Spleen (tissue), 11 donors: ENCODE data around the gene IFNL2. TPM values are rescaled to one million over a fixed set of nuclear protein-coding genes. Genes with fewer than 3 reads are reported as not detected.

Experiments used
- DNase-seq: peaks from one replicate; pipeline ENCODE4 v3.0.0-alpha.2; 2020
- H3K27ac ChIP-seq, 8 donors: fragments of 200-600 bp; sonication (generic) in 7 of 8; 1 replicate in 4 of 8; 2 replicates in 4 of 8; pipeline versions ENCODE4 v1.5.0 to v1.8.0; 2016 to 2021; ENCODE audit warnings: inconsistent platforms in 4 of 8, mild to moderate bottlenecking in 4 of 8, moderate library complexity in 1 of 8
- H3K27me3 ChIP-seq, 7 donors: fragments of 200-600 bp; sonication (generic) in 6 of 7; replicated peaks in 1 of 7; 1 replicate in 4 of 7; 2 replicates in 3 of 7; pipeline versions ENCODE4 v1.5.0 to v1.8.0; 2016 to 2021; ENCODE audit warnings: inconsistent platforms in 3 of 7, mild to moderate bottlenecking in 1 of 7
- H3K36me3 ChIP-seq, 6 donors: fragments of 200-600 bp; sonication (generic) in 5 of 6; 1 replicate in 4 of 6; 2 replicates in 2 of 6; pipeline versions ENCODE4 v1.5.0 to v1.8.0; 2016 to 2021; ENCODE audit warnings: inconsistent platforms in 2 of 6
- H3K4me1 ChIP-seq, 6 donors: fragments of 200-600 bp; sonication (generic) in 5 of 6; 1 replicate in 3 of 6; 2 replicates in 3 of 6; pipeline versions ENCODE4 v1.5.0 to v1.8.0; 2016 to 2021; ENCODE audit warnings: inconsistent platforms in 3 of 6
- H3K4me3 ChIP-seq, 8 donors: fragments of 200-600 bp; sonication (generic) in 7 of 8; 1 replicate in 4 of 8; 2 replicates in 4 of 8; pipeline versions ENCODE4 v1.5.0 to v1.8.0; 2016 to 2021; ENCODE audit warnings: inconsistent platforms in 4 of 8, mild to moderate bottlenecking in 4 of 8, moderate library complexity in 2 of 8
- H3K9me3 ChIP-seq, 8 donors: fragments of 200-600 bp; sonication (generic) in 7 of 8; 1 replicate in 4 of 8; 2 replicates in 4 of 8; pipeline versions ENCODE4 v1.5.0 to v1.8.0; 2016 to 2021; ENCODE audit warnings: inconsistent platforms in 4 of 8
- CTCF ChIP-seq, 11 experiments: fragments of 200-600 bp in 7 of 11; fragments of 450-650 bp in 4 of 11; sonication (generic) in 4 of 11; IDR thresholded peaks in 8 of 11; conservative IDR thresholded peaks in 3 of 11; 1 replicate in 7 of 11; 2 replicates in 4 of 11; pipeline versions ENCODE4 v1.4.0 to v1.8.0; 2016 to 2021; ENCODE audit warnings: antibody characterized with exemption in 11 of 11, inconsistent platforms in 4 of 11, mild to moderate bottlenecking in 1 of 11
- POLR2A ChIP-seq, 3 donors: fragments of 450-650 bp; IDR thresholded peaks; one replicate each; pipeline ENCODE4 v1.5.1; 2017; ENCODE audit warnings: antibody characterized with exemption in 3 of 3, mild to moderate bottlenecking in 1 of 3
- POLR2AphosphoS5 ChIP-seq, 3 donors: sonication (generic); formaldehyde crosslinking; IDR thresholded peaks; one replicate each; pipeline ENCODE4 v1.5.1; 2017; ENCODE audit warnings: antibody characterized with exemption in 3 of 3
- WGBS, 5 donors: extraction: QIAGEN DNeasy Blood & Tissue Kit in 3 of 5; methylation state at CpG; one replicate each; pipeline versions ENCODE4 v1.1.5 to v1.1.7; 2013 to 2018; 5-methylcytosine and 5-hydroxymethylcytosine counted together
- intact Hi-C: fragments of 100-400 bp; cut with DNase I; formaldehyde crosslinking; loops from one replicate; pipeline ENCODE4 v1.15.0; 2023; ENCODE audit warnings: low total_unique reads
- polyA plus RNA-seq, 3 donors: library from polyadenylated mRNA; stranded (reverse); fragments of 200-250 nt; gene quantifications; one replicate each; pipeline ENCODE4 v1.2.1, GENCODE V29; 2013
- total RNA-seq, 7 donors: library from RNA; depleted of rRNA in 3 of 7; stranded (reverse); fragments of >200 nt in 3 of 7; fragmentation: NEBNext Ultra II Directional in 4 of 7; extraction: Animal tissue kit (Norgen Biotek cat#: 25700) in 4 of 7; gene quantifications; one replicate each; pipeline versions ENCODE4 v1.1.0 to v1.2.1, GENCODE V29; 2016 to 2021
- donor health status: healthy with polysubstance abuse.
- donor health status: DM: no; HTN: no; CAD: no; lungs with moderate emphysema.
- donor health status: DM: no; HTN: no; CAD: no.
- donor health status: Bipolar disorder and iron deficiency.
- donor health status: healthy.
- donor health status: DM: no; HTN: no; CAD: no.
- donor health status: DM: yes; HTN: yes; CAD: no.

The IFNL2 gene
- total and polyA plus RNA-seq, 10 donors: not detected

- H3K9me3 ChIP-seq: no peaks in the 10 kb centered on the region
- no peak overlapping the region for H3K4me3 ChIP-seq
- peak overlapping the region in 2 of 8 donors; percentile 8 to 71 for H3K27ac ChIP-seq
- H3K4me1 ChIP-seq: peaks cover 0 to 13% (median 3%) of the 10 kb centered on the region in 6 donors
- intact Hi-C loops: no loop called here
- DNase-seq: peak; percentile 15
- no peaks in the 10 kb centered on the region for H3K36me3 ChIP-seq
- TF ChIP-seq POLR2AphosphoS5 (IDR thresholded peaks at IDR 0.05): no peak
- peaks cover 0 to 35% (median 8%) of the 10 kb centered on the region in 7 donors for H3K27me3 ChIP-seq
- WGBS, 5 donors: 88 to 93% (median 91%) methylated on average over 10 of the region's 10 CpGs
Observed at GRCh38 chr19:39299832-39300231, 31.6 kb downstream of the IFNL2 start.

GRCh38 chr19:39301021-39301420, 32.8 kb downstream of the IFNL2 start:
- no peak for TF ChIP-seq POLR2A (IDR thresholded peaks at IDR 0.05)
- TF ChIP-seq CTCF (IDR thresholded peaks at IDR 0.05 in 8 of 11, conservative IDR thresholded peaks at IDR 0.05 in 3 of 11): no peak
- TF ChIP-seq POLR2AphosphoS5 (IDR thresholded peaks at IDR 0.05): no peak
- Histone ChIP-seq H3K36me3 (no peaks in the 10 kb centered on the region), H3K9me3 (no peaks in the 10 kb centered on the region), H3K27ac (no peak overlapping the region), H3K27me3 (peaks cover 0 to 45% (median 9%) of the 10 kb centered on the region in 7 donors), H3K4me3 (no peak overlapping the region), H3K4me1 (peaks cover 0 to 13% (median 3%) of the 10 kb centered on the region in 6 donors)
- DNase-seq: peak; percentile 12
- 82 to 92% (median 87%) methylated on average over 4 of the region's 4 CpGs for WGBS, 5 donors
- intact Hi-C loops: no loop called here

GRCh38 chr19:39301562-39301961, 33.4 kb downstream of the IFNL2 start:
- no peaks in the 10 kb centered on the region for H3K36me3 ChIP-seq
- H3K4me3 ChIP-seq: no peak overlapping the region
- WGBS, 5 donors: 79 to 92% (median 85%) methylated on average over 2 to 3 of the region's 3 CpGs
- intact Hi-C loops: no loop called here
- H3K4me1 ChIP-seq: peaks cover 0 to 13% (median 3%) of the 10 kb centered on the region in 6 donors
- no peak overlapping the region for H3K27ac ChIP-seq
- DNase-seq: no peak
- H3K9me3 ChIP-seq: no peaks in the 10 kb centered on the region
- no peak for TF ChIP-seq POLR2A (IDR thresholded peaks at IDR 0.05)
- TF ChIP-seq POLR2AphosphoS5 (IDR thresholded peaks at IDR 0.05): no peak
- no peak for TF ChIP-seq CTCF (IDR thresholded peaks at IDR 0.05 in 8 of 11, conservative IDR thresholded peaks at IDR 0.05 in 3 of 11)
- H3K27me3 ChIP-seq: peaks cover 0 to 39% (median 9%) of the 10 kb centered on the region in 7 donors

GRCh38 chr19:39303373-39304184, 35.4 kb downstream of the IFNL2 start:
- peaks cover 0 to 19% (median 7%) of the 10 kb centered on the region in 6 donors for H3K4me1 ChIP-seq

More at GRCh38 chr19:39303373-39304184, 35.4 kb downstream of the IFNL2 start:
- intact Hi-C loops: no loop called here
- Histone ChIP-seq H3K36me3 (peaks cover 0 to 19% (median 6%) of the 10 kb centered on the region in 6 donors), H3K27me3 (peaks cover 0 to 39% (median 19%) of the 10 kb centered on the region in 7 donors), H3K27ac (no peak overlapping the region), H3K9me3 (no peaks in the 10 kb centered on the region), H3K4me3 (no peak overlapping the region)
- WGBS, 5 donors: 63 to 76% (median 72%) methylated on average over 10 of the region's 10 CpGs
- no peak for TF ChIP-seq POLR2A (IDR thresholded peaks at IDR 0.05)
- no peak for TF ChIP-seq POLR2AphosphoS5 (IDR thresholded peaks at IDR 0.05)
- no peak for TF ChIP-seq CTCF (IDR thresholded peaks at IDR 0.05 in 8 of 11, conservative IDR thresholded peaks at IDR 0.05 in 3 of 11)
- peak; percentile 6 for DNase-seq
